Upper lobe of right lung (tissue), 1 donor: ENCODE results near the gene GALR3. TPM values are rescaled to one million over a fixed set of nuclear protein-coding genes. Genes with fewer than 3 reads are reported as not detected.
A peak's percentile ranks its signal among the peaks of the same experiment; 100 is the strongest.

Experiments used
- ATAC-seq: fragments of 200-7000 bp; cut with Tn5 transposase; one replicate; pipeline ENCODE4 v1.9.1; 2020; ENCODE audit warnings: mild to moderate bottlenecking, moderate library complexity
- DNase-seq: peaks from one replicate; pipeline ENCODE4 v3.0.0-alpha.2; 2020
- H3K27ac ChIP-seq: fragments of 200-600 bp; one replicate; pipeline ENCODE4 v1.8.0; 2022
- H3K27me3 ChIP-seq: fragments of 200-600 bp; one replicate; pipeline ENCODE4 v1.8.0; 2022; ENCODE audit warnings: mild to moderate bottlenecking
- H3K36me3 ChIP-seq: fragments of 200-600 bp; one replicate; pipeline ENCODE4 v1.8.0; 2022
- H3K4me1 ChIP-seq: fragments of 200-600 bp; one replicate; pipeline ENCODE4 v1.8.0; 2022
- H3K4me3 ChIP-seq: fragments of 200-600 bp; one replicate; pipeline ENCODE4 v1.8.0; 2022; ENCODE audit warnings: mild to moderate bottlenecking
- H3K9me3 ChIP-seq: fragments of 200-600 bp; one replicate; pipeline ENCODE4 v1.8.0; 2022
- CTCF ChIP-seq: fragments of 200-600 bp; IDR thresholded peaks from one replicate; pipeline ENCODE4 v1.8.0; 2022; ENCODE audit warnings: antibody characterized with exemption
- intact Hi-C: fragments of 100-400 bp; cut with DNase I; formaldehyde crosslinking; loops from one replicate; pipeline ENCODE4 v1.11.0; 2022
- total RNA-seq: library from RNA; stranded (reverse); fragmentation: NEBNext Ultra II Directional; extraction: Animal tissue kit (Norgen Biotek cat#: 25700); gene quantifications from one replicate; pipeline ENCODE4 v1.2.1, GENCODE V29; 2021
- donor health status: DM: no; HTN: yes; CAD: no; lungs with severe emphysema.

Gene GALR3
- total RNA-seq, 1 donor from 2014 or later = not detected

GRCh38 chr22:37802310-37803194 is 20.6 kb upstream of the GALR3 start:
- H3K27ac ChIP-seq = peak overlapping the region; percentile 77
- TF ChIP-seq CTCF = no peak
- no peaks in the 10 kb centered on the region for H3K9me3 ChIP-seq
- peak overlapping the region; percentile 70 for H3K4me3 ChIP-seq
- ATAC-seq (peak; percentile 58), DNase-seq (peak; percentile 86)
- no peaks in the 10 kb centered on the region for H3K27me3 ChIP-seq
- no peaks in the 10 kb centered on the region for H3K36me3 ChIP-seq
- H3K4me1 ChIP-seq = peaks cover 26% of the 10 kb centered on the region
- intact Hi-C loops = no loop called here

GRCh38 chr22:37803195-37803638 is 20.0 kb upstream of the GALR3 start:
- TF ChIP-seq CTCF = no peak

GRCh38 chr22:37803639-37804351 is 19.4 kb upstream of the GALR3 start:
- peaks cover 32% of the 10 kb centered on the region for H3K4me1 ChIP-seq
- no peak for DNase-seq
- intact Hi-C loops = no loop called here

More at GRCh38 chr22:37803195-37803638, 20.0 kb upstream of the GALR3 start:
- H3K36me3 ChIP-seq = no peaks in the 10 kb centered on the region
- H3K9me3 ChIP-seq = no peaks in the 10 kb centered on the region
- DNase-seq (no peak), ATAC-seq (no peak)
- no peak overlapping the region for H3K4me3 ChIP-seq
- H3K27me3 ChIP-seq = no peaks in the 10 kb centered on the region
- H3K27ac ChIP-seq = no peak overlapping the region
- intact Hi-C loops = no loop called here
- H3K4me1 ChIP-seq = peaks cover 27% of the 10 kb centered on the region

GRCh38 chr22:37804352-37804880 is 18.8 kb upstream of the GALR3 start:
- Histone ChIP-seq H3K4me3 (peak overlapping the region; percentile 52), H3K27me3 (no peaks in the 10 kb centered on the region), H3K9me3 (no peaks in the 10 kb centered on the region), H3K36me3 (no peaks in the 10 kb centered on the region), H3K4me1 (peaks cover 32% of the 10 kb centered on the region), H3K27ac (peak overlapping the region; percentile 84)
- no peak for TF ChIP-seq CTCF
- no peak for DNase-seq
- intact Hi-C loops = no loop called here
- no peak for ATAC-seq

More at GRCh38 chr22:37803639-37804351, 19.4 kb upstream of the GALR3 start:
- no peak for TF ChIP-seq CTCF
- Histone ChIP-seq H3K9me3 (no peaks in the 10 kb centered on the region), H3K36me3 (no peaks in the 10 kb centered on the region), H3K27ac (no peak overlapping the region), H3K4me3 (no peak overlapping the region), H3K27me3 (no peaks in the 10 kb centered on the region)
- no peak for ATAC-seq

- Histone ChIP-seq H3K27ac (peak overlapping the region; percentile 84), H3K4me1 (peaks cover 32% of the 10 kb centered on the region)
- peak; percentile 77 for ATAC-seq
Measured at GRCh38 chr22:37804881-37805809, 18.0 kb upstream of the GALR3 start.

More at GRCh38 chr22:37804881-37805809, 18.0 kb upstream of the GALR3 start:
- Histone ChIP-seq H3K27me3 (no peaks in the 10 kb centered on the region), H3K9me3 (no peaks in the 10 kb centered on the region), H3K36me3 (no peaks in the 10 kb centered on the region), H3K4me3 (peak overlapping the region; percentile 52)
- intact Hi-C loops = no loop called here
- no peak for TF ChIP-seq CTCF
- DNase-seq = peak; percentile 95
